GM10248 (cell line): Measurements from ENCODE around the gene EEF1A2.

ENCODE experiments used
- CTCF ChIA-PET: fragments of 300-600 bp; sonication (Branson Sonifier 250); formaldehyde crosslinking; extraction: SDS; loops from one replicate; lab custom pipeline; 2021; ENCODE audit warnings: antibody characterized with exemption; lab: Yijun Ruan, JAX
- POLR2A ChIA-PET: fragments of 350-650 bp; sonication (Branson Sonifier 250); formaldehyde crosslinking; extraction: SDS; loops from one replicate; lab custom pipeline; 2020; ENCODE audit warnings: antibody characterized with exemption; lab: Yijun Ruan, JAX
- DNase-seq: peaks from one replicate; pipeline ENCODE4 v3.0.0; 2012; ENCODE audit errors: extremely low spot score
- TF ChIP-seq, protein P1 (sequence below): IDR thresholded peaks from 2 replicates; pipeline ENCODE4 v1.5.1; 2012; ENCODE audit warnings: mild to moderate bottlenecking, low read depth; ENCODE audit errors: extremely low read depth, missing control alignments, control extremely low read depth

Gene EEF1A2

DNA sequence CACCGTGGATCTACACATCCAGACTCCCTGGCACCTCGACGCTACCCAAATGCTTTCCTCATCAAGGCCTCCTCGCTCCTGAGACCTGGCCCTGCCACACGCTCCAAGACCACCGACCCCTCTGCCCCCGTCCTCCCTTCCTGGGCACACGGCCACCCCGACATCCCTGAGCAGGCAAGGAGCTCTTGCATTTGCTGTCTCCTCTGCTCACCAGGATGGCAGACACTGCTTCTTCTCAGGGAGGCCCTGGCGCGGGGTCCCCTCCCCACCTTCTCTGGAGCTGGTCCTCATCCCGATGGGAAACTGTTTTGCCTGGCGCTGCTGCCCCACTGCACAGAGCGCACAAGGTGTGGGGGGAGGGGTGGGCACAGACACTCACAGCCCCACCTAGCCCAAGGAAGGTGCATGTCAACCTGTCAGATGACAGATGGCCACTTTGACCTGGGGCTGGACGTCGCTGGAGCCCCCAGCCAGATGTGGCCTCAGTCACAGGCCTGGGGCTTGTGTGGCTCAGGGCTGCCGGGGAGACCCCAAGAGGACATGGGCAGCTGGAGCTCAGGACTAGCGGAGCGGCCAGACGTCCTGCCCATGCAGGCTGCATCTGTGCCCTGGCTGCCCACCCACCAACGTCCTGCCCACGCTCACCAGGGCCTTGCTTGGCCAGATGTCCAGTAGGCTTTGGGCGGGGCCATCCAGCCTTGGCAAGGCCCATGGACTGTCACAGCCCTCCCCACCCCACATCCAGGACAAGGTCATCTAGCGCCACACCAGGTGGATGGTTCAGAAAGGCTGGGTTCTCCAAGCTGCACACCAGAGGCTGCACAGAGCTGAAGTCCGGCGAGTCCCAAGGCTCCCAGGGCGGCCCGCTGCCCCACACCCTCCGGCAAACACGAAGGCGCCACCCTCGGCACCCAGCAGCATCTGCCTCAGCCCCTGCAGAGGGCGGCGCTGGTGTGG is 20.3 kb downstream of the EEF1A2 start:
- no peak for DNase-seq
- POLR2A ChIA-PET = no interaction called here
- CTCF ChIA-PET = interaction anchor here (1.4 kb wide), 1 partner anchor 18 kb away, joined by 4 read pairs; no protein-coding TSS in a partner anchor
- TF ChIP-seq, protein P1, sequence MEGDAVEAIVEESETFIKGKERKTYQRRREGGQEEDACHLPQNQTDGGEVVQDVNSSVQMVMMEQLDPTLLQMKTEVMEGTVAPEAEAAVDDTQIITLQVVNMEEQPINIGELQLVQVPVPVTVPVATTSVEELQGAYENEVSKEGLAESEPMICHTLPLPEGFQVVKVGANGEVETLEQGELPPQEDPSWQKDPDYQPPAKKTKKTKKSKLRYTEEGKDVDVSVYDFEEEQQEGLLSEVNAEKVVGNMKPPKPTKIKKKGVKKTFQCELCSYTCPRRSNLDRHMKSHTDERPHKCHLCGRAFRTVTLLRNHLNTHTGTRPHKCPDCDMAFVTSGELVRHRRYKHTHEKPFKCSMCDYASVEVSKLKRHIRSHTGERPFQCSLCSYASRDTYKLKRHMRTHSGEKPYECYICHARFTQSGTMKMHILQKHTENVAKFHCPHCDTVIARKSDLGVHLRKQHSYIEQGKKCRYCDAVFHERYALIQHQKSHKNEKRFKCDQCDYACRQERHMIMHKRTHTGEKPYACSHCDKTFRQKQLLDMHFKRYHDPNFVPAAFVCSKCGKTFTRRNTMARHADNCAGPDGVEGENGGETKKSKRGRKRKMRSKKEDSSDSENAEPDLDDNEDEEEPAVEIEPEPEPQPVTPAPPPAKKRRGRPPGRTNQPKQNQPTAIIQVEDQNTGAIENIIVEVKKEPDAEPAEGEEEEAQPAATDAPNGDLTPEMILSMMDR = no peak

DNA sequence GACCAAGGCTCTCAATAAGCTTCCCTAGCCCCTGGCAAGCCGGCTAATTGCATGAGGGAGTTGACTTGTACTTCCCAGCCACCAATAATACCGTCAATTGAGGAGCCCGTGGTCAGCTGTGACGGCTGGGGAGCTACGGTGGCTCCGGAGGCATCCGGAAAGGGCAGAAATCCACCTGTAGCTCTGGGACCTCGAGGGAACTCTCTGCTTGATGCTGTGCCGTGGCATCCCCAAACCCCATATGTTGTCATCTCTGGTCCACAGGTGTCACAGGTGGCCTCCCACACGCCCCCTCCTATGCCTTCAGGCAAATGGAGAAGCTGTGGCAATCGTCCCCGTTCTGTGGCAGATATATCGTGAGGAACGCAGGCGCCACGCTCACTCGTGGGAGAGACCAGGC is 20.9 kb downstream of the EEF1A2 start:
- CTCF ChIA-PET = interaction anchor here (1.1 to 1.4 kb wide), 2 partner anchors 19 to 43 kb away, joined by 3 to 4 read pairs; partner anchors contain the start of gene PPDPF
- POLR2A ChIA-PET = no interaction called here
- no peak for DNase-seq
- TF ChIP-seq, protein P1 = no peak

DNA sequence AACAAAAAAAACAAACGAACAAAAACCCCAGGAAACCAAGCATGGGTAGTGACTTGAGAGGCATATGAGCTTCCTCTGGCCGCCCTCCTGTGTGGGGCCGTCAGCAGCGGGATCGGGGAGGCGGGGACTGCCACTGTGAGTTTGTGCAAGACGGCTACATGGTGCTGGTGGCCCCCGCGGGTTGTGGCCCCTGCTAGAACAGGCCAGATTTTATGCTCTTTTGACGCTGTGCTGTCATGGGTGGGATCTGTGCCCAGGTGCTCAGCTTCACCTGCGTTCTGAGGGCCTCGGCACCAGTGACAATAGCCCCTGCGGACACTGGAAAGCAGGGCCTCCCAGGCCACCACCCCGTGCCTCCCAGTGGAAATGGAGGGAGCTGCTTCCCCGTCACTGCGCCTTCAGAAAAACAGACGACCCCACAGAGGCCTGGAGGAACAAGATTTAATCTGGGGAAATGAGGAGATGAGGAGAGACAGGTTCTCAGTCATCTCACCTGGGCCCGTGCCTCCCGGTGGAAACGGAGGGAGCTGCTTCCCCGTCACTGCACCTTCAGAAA is 21.7 kb downstream of the EEF1A2 start:
- POLR2A ChIA-PET = no interaction called here
- CTCF ChIA-PET = interaction anchor here (1.1 kb wide), 1 partner anchor 44 kb away, joined by 3 read pairs; the partner anchor contains the start of gene PPDPF
- no peak for DNase-seq
- TF ChIP-seq, protein P1 = no peak

DNA sequence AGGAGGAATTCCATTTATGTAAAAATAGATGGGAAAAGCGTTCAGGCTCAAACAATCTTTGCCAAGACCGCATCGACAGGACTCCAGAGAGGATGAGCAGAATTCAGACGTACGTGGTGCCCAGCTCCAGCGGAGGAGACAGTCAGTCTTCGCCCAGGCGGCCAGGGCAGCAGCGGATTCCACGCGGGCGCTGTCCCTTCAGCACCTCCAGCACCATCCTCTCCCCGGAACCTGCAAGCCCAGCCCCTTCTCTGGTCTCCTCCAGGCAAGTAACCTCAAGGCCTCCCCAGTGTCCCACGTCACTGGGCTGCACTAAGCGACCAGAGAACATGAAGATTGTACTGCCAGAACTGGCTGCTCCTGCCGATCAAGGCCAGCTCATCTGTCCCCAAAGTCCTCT is 23.7 kb downstream of the EEF1A2 start:
- no peak for DNase-seq
- TF ChIP-seq, protein P1 = no peak
- POLR2A ChIA-PET = no interaction called here
- CTCF ChIA-PET = interaction anchor here (0.9 to 1.4 kb wide), 2 partner anchors 9 to 21 kb away, joined by 4 to 6 read pairs; no protein-coding TSS in a partner anchor

DNA sequence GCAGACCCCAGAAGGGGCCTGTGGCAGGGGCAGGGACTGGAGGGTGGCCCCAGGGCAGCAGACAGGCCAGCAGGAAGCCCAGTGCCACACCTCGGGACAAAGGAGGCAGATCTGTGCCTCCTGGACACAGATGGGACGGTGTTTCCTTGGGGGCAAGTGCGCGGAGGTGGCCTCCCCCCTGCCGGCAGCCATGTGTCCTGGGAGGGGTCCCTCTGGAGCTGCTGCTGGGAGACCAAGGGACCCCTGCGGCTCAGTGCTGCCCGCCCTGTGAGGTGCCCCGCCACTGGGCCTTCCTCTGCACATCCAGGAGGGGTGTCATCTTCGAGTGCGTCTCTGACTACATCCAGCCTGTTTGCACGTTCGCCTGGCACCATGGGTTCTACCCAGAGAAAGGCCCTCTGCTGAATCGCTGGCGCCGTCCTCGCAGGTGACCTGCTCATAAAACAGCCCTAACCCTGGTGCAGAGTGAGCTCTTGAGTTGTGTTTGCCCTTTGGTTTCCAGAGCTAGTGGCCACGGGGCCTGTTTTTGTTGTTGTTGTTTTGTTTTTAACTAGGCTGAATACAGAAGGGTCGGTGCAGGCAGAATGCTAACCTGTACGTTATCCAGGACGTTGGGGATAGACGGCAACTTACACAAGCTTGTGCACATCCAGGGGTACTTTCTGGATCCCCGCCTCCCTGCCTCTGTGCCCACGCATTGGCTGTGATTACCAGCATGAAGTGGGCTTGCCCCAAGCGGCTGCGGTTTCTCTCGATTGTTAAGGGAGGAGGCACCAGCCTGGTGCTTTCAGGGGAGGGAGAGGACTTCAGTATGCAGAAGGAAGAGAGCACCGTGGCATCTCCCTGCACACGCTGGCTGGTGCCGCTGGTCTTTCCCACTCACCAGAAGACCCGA is 25.1 kb downstream of the EEF1A2 start:
- TF ChIP-seq, protein P1 = no peak
- CTCF ChIA-PET = interaction anchor here (0.9 to 1.4 kb wide), 2 partner anchors 10 to 23 kb away, joined by 4 to 6 read pairs; no protein-coding TSS in a partner anchor
- DNase-seq = no peak
- POLR2A ChIA-PET = interaction anchor here (0.7 kb wide), 1 partner anchor 469 kb away, joined by 3 read pairs; no protein-coding TSS in a partner anchor
